GM19023 (cell line): ENCODE data around the gene P4HA2.
A peak's percentile ranks its signal among the peaks of the same experiment; 100 is the strongest.

Experiments
- ATAC-seq: cut with Tn5 transposase; IDR thresholded peaks from one replicate; pipeline ENCODE4 v1.9.1; 2021; ENCODE audit warnings: mild to moderate bottlenecking, moderate library complexity; ENCODE audit not compliant: unreplicated experiment

Gene P4HA2

GRCh38 chr5:132204371-132205135 is 23.1 kb downstream of the P4HA2 start:
- ATAC-seq, result no peak

GRCh38 chr5:132203916-132204315 is 23.7 kb downstream of the P4HA2 start:
- ATAC-seq, result no peak

GRCh38 chr5:132203464-132203818 is 24.2 kb downstream of the P4HA2 start:
- ATAC-seq, result no peak

GRCh38 chr5:132202711-132203463 is 24.8 kb downstream of the P4HA2 start:
- ATAC-seq, result no peak

GRCh38 chr5:132199116-132199680 is 28.5 kb downstream of the P4HA2 start:
- ATAC-seq, result no peak

- no peak for ATAC-seq
Observed at GRCh38 chr5:132198571-132198970, 29.1 kb downstream of the P4HA2 start.

GRCh38 chr5:132195727-132196126 is 31.9 kb downstream of the P4HA2 start:
- ATAC-seq, result no peak

- no peak for ATAC-seq
Observed at GRCh38 chr5:132193165-132193694, 34.4 kb downstream of the P4HA2 start.

GRCh38 chr5:132190161-132190817 is 37.4 kb downstream of the P4HA2 start:
- peak; percentile 89 for ATAC-seq

GRCh38 chr5:132184588-132184987 is 43.1 kb downstream of the P4HA2 start:
- ATAC-seq, result no peak

- ATAC-seq, result no peak
Observed at GRCh38 chr5:132183723-132184122, 43.9 kb downstream of the P4HA2 start.

GRCh38 chr5:132182359-132183040 is 45.2 kb downstream of the P4HA2 start:
- ATAC-seq, result no peak

- ATAC-seq, result no peak
Observed at GRCh38 chr5:132181011-132181629, 46.5 kb downstream of the P4HA2 start.

- no peak for ATAC-seq
Observed at GRCh38 chr5:132180134-132180745, 47.4 kb downstream of the P4HA2 start.

GRCh38 chr5:132179405-132179804 is 48.2 kb downstream of the P4HA2 start:
- ATAC-seq, result no peak

GRCh38 chr5:132177691-132178149 is 49.9 kb downstream of the P4HA2 start:
- no peak for ATAC-seq

- ATAC-seq, result no peak
Observed at GRCh38 chr5:132176987-132177386, 50.7 kb downstream of the P4HA2 start.

- no peak for ATAC-seq
Observed at GRCh38 chr5:132176521-132176945, 51.1 kb downstream of the P4HA2 start.

- no peak for ATAC-seq
Observed at GRCh38 chr5:132162945-132163344, 64.7 kb downstream of the P4HA2 start.
